HTERT RPE-1 (cell line): ENCODE measurements around the gene BRD8.
"Not testable (repeated sequence)": the region's sequence is repeated elsewhere in the genome, so short reads cannot be mapped to it uniquely, and the experiment has no call there.

ENCODE experiments used
- in situ Hi-C: fragments of 300-500 bp; cut with MboI; formaldehyde crosslinking; loops from 4 replicates; pipeline ENCODE4 v1.14.3; 2020; ENCODE audit warnings: low sequenced_read_pairs

BRD8 gene

DNA sequence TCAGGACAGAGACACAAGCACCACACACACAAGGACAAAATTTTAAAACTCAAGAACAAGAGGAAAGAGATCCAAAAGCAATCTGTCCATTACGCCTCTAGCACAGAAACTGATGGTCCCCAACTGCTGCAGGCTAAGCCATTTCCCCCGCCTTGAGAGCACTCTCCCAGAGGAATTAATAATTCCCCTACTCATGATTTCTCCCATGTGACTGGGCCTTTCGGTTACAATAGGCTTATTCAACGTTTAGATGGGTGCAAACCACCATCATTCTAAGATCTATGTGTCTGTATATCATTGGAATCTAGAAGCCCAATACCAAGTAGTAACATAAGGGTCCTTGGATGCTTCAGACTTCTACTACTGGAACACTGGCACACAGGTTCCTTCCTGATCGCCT, 18.8 kb downstream of the BRD8 start:
- in situ Hi-C loops = no loop called here

DNA sequence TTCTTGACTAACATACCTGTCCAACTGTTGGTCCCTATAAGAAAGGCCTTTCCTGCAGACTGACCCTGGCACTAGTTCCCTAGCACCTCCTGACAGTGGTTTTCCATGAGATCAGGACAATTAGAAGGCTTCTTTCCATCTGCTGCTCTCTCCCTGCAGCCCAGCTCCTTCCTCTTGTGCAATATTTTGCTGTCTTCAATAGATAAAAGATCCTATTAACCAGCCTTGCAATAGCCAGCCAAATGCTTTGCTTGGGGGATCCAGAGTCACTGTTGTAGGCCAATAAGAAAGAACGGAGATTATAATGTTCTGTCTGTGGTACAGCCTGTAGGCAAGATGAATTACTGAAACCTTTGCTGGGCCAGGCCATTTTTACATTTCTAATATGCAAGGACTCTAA, 20.8 kb downstream of the BRD8 start:
- in situ Hi-C loops = no loop called here

DNA sequence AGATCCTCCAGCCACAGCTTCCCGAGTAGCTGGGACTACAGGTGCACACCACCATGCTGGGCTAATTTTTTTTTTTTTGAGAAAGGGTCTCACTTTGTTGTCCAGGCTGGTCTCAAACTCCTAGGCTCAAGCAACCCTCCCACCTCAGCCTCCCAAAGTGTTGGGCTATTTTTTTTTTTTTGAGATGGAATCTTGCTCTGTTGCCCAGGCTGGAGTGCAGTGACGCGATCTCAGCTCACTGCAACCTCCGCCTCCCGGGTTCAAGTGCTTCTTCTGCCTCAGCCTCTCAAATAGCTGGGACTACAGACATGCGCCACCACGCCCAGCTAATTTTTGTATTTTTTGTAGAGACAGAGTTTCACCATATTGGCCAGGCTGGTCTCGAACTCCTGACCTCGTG, 22.5 kb downstream of the BRD8 start:
- in situ Hi-C loops = not testable (repeated sequence)

DNA sequence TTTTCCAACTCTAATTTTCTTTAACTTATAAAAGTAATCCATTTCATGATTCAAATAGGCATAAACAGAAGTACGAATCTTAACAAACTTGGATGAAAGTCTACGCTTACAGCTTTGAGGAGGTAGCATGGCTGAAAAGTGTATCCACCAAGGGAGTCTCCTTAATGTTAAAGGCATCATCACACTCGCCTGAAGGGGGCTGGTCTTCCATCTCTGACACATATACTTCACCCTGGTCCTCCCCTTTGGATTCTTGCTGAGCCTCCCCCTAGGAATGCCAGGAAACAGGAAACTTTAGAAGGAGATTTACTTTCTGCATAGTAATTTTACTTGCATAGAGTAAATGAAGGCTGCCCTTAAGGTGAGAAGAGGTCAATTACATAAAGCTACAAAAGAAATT, 28.9 kb downstream of the BRD8 start:
- in situ Hi-C loops = no loop called here

DNA sequence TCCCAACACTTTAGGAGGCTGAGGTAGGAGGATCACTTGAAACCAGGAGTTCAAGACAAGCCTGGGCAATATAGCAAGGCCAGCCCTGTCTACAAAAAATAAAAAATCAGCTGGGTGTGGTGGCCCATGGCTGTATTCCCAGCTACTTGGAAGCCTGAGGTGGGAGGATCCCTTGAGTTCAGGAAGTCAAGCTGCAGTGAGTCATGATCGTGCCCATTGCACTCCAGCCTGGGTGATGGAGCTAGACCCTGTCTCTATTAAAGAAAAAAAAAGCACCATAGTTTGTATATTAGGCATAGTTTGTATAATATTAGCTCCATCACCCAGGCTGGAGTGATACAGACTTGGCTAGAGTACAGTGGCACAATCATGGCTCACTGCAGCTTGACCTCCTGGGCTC, 29.6 kb downstream of the BRD8 start:
- in situ Hi-C loops = no loop called here

DNA sequence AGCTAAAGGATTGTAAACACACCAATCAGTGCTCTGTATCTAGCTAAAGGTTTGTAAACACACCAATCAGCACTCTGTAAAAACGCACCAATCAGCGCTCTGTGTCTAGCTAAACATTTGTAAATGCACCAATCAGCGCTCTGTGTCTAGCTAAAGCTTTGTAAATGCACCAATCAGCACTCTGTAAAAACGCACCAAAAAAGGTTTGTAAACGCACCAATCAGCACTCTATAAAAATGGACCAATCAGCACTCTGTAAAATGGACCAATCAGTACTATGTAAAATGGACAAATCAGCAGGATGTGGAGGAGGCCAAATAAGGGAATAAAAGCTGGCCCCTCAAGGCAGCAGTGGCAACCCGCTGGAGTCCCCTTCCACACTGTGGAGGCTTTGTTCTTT, 34.9 kb downstream of the BRD8 start:
- in situ Hi-C loops = not testable (repeated sequence)

DNA sequence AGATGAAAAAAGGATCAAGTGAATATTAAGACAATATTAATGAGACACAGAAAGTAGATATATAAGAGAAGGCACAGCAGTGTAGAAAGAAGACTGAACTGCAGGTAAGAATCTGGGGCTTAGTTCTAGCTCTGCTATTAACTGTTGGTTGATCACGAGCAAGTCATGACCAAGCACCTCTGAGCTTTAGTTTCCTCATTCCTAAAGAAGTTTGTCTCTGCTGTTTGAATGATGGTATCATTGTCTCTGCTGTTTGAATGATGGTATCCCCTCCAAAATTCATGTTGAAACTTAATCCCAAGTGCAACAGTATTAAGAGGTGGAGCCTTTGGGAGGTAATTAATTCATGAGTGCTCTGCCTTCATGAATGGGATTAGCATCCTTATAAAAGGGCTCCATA, 36.7 kb downstream of the BRD8 start:
- in situ Hi-C loops = no loop called here

DNA sequence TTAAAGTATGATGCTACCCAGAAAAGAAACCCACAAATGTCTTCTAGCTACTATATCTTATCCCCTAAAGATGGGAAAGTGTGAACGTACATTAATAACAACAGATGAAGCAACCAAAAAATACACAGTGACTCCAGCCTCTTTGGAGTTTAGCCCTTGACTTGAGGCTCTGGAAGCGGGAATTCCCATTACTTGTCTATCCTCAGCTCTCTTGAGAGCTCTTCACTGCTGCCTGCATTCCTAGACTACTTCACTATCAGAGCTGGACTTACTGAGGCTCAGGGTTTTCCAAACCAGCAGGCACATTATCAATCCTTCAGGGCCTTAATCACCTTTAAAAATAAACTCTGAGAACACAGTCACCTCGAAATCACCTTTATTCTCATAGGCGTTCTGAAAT, 38.2 kb downstream of the BRD8 start:
- in situ Hi-C loops = no loop called here

DNA sequence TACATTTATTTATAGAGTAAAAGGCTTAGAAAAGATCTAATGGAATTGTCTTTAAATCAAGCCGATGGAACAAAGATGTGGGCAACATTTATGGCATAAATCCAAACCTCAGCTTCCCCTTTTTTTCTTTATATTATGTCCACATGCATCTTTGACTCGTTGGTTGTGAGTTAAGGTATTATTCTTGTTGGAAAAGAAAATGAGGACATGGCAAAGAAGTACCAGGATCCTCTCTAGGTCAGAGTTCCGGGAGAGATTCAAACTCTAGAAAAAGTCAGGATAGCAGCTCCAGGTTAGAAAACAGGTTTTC, 38.7 kb downstream of the BRD8 start:
- in situ Hi-C loops = no loop called here

DNA sequence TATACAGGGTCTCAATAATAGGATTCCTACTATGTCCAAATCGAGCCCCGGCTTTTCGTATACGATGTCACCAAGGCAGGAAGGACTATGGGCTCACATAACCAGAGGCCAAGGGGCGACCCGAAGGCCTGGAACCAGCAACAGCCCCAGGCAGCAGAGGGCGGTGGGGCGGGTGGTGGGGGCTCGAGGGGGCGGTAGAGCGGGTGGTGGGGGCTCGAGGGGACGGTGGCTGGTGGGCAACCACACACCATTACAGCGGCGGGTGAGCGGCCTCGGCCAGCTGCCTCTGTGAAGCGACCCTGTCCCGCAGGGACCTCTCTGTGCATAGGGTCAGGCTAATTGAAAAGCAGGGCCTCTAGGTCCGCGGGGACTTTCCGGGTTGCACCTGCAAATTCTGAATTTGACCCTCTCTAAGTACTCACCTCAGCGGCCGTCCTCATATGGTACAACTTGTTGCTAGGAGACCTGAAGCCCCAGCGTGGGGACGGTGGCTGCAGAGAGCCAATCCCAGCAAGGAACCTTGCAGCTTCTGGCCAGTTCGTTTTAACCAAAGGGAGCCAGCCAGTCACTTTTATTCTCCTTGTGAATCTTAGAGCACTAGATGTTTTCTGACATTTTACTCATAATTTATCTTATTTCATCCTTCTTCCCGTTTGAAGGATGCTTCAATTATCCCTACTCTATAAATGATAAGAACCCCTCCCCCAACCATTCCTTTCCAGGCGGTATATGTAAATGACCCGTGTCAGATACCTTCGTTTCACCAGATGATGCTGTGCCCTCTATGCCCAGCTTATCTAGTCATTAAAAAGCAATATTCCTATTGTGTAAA, 39.3 kb downstream of the BRD8 start, which contains the start of gene NME5:
Gene NME5, minus strand, starts transcription at position 480 of the 832 bp plus-strand sequence. CDS start 648 bp downstream, outside the sequence.
- in situ Hi-C loops = no loop called here

DNA sequence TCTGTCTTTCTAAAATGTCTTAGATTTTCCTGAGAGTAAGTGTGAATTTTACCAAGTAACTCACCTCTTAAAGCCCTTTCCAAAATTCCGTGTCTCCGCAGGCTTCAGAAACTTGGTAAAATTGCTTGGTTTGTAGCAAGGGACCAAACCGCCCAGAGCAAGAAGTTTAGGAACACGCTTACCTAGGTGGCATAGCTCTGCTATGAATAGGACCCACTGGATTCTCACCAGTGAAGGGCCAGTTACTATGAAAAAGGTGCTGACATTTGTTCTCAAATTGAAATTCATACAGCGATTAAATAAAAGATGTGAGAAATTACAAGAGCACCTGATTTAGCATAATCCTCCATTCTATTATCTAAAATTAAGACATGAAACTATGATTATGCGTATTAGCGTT, 45.9 kb downstream of the BRD8 start:
- in situ Hi-C loops = no loop called here

DNA sequence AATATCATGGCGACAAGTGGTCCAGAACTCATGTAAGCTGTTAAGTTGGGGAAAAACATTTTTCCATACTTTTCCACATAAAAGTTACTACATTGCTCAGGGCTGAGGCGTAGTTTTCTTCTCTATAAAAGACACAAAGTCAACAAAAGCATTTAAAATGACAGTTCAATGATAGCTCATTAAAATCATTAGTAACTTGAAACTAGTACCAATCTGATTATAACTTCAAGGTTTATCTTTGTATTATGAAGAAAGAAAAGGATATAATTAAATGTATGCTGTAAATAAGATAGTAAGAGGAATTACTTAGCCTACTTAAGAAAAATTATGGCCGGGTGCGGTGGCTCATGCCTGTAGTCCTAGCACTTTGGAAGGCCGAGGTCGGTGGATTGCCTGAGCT, 49.1 kb downstream of the BRD8 start:
- in situ Hi-C loops = no loop called here

DNA sequence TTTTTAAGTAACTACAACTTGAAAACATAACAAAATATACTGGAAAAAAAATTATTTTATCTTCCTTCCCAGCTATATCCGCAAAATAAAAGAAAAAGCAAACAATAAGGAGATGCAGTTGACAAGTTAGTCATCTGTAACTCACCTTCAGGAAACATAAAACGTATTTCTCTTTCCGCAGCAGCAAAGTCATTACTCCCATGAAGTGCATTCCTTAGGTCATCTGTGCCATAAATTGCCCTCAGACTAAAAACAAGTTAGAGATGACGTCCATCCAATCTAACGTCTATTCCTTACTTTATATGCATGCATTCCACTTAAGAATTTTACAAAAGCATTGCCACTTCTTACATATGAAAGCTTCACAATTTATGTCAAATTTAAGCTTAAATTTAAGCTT, 50.1 kb downstream of the BRD8 start:
- in situ Hi-C loops = no loop called here

DNA sequence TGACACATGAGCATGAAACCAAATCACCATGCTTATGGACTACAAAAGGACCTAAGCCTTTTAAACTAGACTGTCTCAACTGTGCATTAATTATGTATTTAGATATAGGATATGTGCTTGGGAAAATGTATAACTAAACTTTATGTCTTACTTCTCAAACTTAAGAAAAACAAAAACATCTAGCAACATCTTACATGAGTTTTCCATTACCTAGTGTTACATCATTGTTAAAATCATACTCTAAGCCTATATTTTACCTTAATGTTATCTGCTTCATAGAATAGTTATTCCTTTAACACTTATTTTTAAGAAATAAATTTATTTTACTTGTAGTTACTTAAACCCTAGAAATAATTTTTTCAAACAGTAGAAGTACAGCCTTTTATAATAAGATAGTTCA, 63.2 kb downstream of the BRD8 start:
- in situ Hi-C loops = no loop called here

DNA sequence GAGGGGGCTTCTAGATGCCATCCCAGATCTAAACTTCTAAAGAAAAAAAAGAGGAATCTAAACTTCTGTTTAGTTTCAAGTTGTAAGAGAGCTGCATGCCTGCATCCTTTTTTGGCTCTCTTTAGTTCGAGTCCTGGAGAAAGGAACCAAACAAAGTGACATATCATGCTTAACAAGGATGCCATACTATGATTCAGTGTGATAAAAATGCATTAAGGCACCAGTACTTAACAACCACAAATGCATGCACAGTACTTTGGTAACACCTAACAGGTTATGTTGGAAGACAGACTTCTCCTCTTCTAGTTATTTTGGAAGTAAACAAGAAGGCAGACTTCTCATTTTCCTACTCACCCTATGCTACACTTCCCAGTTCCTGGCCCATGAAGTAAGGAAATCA, 66.5 kb downstream of the BRD8 start:
- in situ Hi-C loops = no loop called here

DNA sequence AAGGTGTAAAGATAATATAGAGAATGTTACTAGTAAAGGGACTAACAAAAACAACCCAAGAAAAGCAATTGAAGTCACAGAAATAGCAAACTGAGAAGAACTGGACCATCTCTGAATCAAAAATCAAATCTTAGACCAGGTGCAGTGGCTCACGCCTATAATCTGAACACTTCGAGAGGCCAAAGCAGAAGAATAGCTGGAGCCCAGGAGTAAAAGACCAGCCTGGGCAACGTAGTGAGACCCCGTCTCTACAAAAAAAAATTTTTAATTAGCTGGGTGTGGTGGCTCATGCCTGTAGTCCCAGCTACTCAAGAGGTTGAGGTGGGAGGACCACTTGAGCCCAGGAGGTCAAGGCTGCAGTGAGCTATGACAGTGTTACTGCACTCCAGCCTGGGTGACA, 67.2 kb downstream of the BRD8 start:
- in situ Hi-C loops = no loop called here

DNA sequence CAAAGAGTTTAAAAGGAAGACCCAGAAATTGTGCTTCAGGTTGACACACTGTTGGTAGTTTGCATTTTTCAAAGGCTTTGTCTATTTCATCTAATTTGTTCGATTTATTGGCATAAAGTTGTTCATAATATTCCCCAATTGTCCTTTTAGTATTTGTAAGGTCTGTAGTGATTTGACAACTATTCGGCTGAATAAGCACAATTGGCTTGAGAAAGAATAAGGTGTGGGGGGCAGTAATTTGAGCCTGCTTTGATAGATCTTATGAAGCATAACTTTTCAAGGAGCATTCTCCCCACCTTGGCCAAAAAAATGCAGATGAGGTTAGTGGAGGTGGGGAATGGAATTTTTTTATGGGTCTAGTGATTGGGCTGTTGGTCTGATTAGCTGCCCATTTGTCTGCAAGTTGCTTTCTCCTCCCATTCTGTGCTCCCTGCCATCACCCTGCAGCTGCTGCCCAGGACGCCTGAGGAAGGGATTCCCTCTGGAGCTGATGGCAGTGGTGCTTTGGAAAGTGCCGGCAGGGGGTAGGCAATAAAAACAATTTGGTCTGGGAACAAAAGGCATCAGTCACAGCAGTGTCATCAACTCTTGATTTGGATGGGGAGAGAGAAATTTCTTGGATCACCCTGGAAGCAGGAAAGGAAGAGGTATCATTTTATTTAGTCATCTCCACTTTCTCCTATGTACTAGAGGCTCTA, 68.0 kb downstream of the BRD8 start:
- in situ Hi-C loops = no loop called here

DNA sequence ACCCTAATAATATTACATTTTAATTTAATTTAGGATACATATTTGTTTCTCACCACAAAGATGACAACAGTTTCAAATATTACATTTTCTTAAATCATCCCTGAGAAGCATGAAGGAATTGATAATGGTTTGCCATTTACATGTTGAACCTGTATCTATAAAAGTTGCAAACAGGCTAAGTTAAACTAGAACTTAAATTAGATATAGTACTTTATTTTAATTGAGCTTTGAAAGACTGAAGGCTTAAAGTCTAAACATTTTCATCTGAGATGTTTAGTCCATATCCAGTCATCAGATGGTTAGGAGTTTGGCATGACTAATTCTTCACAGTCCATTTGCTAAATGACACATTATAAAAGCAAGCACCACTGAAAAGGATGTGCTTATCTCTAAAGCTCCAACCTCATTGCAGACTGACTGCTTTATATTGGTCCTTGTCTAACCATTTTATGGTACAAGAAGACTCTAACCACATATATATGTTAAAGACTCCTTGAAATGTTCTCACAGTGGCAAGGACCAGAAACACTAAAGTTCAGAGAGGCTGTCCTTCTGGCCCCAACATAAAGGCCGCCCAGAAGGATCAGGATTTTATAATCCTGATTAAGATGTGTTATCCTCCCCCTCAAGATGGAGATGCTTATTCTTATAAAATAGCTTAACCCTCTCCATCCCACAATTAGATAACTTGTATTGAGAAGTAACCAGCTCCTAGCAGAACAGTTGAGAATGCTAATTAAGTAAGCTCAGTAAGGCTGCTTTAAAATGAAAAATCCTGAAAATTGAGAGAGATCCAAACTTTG, 68.8 kb downstream of the BRD8 start:
- in situ Hi-C loops = no loop called here

DNA sequence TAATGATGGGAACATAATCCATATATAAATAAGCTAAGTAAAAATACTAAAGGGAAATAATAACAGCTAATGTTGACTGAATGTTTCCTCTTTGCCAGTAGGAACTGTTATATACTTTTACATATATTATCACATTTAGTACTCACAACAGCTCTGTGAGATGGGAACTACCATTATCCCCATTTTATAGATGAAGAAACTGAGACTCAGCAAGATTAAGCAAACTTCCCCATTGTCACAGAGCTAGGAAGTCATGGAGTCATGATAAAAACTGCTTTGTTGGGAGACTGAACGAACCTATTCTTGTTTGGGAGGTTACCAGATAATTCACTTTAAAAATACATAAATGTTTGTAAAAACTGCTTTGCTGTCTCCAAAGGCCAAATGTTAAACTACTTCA, 71.2 kb downstream of the BRD8 start:
- in situ Hi-C loops = no loop called here

DNA sequence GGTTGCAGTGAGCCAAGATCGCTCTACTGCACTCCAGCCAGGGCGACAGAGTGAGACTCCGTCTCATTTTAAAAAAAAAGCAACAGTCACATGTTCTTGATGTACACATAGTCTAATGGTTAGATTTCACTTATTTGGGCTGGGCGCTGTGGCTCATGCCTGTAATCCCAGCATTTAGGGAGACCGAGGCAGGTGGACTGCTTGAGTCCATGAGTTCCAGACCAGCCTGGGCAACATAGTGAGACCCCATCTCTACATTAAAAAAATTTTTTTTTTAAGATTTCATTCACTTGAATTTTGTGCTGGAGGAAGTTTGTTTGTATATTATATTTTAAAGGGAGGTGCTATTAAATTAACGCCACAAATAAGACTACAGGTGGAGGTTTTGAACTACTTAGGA, 72.7 kb downstream of the BRD8 start:
- in situ Hi-C loops = no loop called here

DNA sequence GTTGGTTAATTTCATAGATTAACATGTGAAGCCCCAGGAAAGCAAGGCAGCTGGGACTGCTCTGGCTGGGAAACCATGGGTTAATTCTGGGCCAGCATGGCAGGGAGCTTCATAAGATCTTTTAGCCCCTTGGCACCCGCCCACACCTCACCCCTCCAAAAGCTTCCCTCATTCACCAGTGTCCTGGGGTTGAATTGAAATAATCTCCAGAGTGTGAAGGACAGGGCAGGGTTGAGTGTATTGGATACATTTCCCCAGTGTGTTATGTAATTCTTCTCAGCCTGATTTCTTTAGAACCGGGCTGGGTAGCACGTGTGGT, 75.2 kb downstream of the BRD8 start:
- in situ Hi-C loops = no loop called here
